Measurements from ENCODE around the gene CFAP65.

Gene CFAP65

DNA sequence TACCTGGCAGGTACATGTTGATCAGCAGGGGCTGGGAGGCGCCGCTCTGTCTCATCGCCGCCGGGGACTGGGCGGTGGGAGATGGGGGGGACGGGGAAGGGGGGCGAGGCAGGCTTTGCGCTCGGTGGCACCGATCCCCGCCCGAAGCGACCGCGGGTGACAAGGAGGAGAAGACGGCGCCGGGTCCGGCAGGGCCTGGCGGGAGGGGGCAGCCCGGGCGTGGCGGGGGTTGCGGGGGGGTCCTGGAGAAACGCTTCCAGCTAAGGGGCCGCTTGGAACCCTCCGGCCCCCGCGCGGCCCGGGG, 56.3 kb downstream of the CFAP65 start, which contains the start of gene FEV:
TSS of gene FEV (minus strand) at position 164 of the 304 bp plus-strand sequence. CDS start at position 55, 109 bp downstream.
- H3K4me3 ChIP-seq (ENCODE audit: low read depth, low read length), result no peak within 1 kb of the TSS

GRCh38 chr2:218984239-218985020, 56.9 kb downstream of the CFAP65 start:
- TF ChIP-seq, protein P1, sequence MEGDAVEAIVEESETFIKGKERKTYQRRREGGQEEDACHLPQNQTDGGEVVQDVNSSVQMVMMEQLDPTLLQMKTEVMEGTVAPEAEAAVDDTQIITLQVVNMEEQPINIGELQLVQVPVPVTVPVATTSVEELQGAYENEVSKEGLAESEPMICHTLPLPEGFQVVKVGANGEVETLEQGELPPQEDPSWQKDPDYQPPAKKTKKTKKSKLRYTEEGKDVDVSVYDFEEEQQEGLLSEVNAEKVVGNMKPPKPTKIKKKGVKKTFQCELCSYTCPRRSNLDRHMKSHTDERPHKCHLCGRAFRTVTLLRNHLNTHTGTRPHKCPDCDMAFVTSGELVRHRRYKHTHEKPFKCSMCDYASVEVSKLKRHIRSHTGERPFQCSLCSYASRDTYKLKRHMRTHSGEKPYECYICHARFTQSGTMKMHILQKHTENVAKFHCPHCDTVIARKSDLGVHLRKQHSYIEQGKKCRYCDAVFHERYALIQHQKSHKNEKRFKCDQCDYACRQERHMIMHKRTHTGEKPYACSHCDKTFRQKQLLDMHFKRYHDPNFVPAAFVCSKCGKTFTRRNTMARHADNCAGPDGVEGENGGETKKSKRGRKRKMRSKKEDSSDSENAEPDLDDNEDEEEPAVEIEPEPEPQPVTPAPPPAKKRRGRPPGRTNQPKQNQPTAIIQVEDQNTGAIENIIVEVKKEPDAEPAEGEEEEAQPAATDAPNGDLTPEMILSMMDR (IDR thresholded peaks at IDR 0.05; ENCODE audit: low read depth, low read length), result no peak
- H3K4me3 ChIP-seq (ENCODE audit: low read depth, low read length), result no peak overlapping the region

More for the DNA sequence above, 56.3 kb downstream of the CFAP65 start, which contains the start of gene FEV:
- TF ChIP-seq, protein P1 (IDR thresholded peaks at IDR 0.05; ENCODE audit: low read depth, low read length), result no peak

GRCh38 chr2:218983934-218984238, 57.4 kb downstream of the CFAP65 start:
- TF ChIP-seq, protein P1 (IDR thresholded peaks at IDR 0.05; ENCODE audit: low read depth, low read length), result no peak
- H3K4me3 ChIP-seq (ENCODE audit: low read depth, low read length), result no peak overlapping the region

GRCh38 chr2:218983263-218983933, 57.9 kb downstream of the CFAP65 start:
- no peak overlapping the region for H3K4me3 ChIP-seq (ENCODE audit: low read depth, low read length)
- TF ChIP-seq, protein P1 (IDR thresholded peaks at IDR 0.05; ENCODE audit: low read depth, low read length), result no peak

- no peak overlapping the region for H3K4me3 ChIP-seq (ENCODE audit: low read depth, low read length)
- TF ChIP-seq, protein P1 (IDR thresholded peaks at IDR 0.05; ENCODE audit: low read depth, low read length), result no peak
Observed at GRCh38 chr2:218982586-218983262, 58.6 kb downstream of the CFAP65 start.

- no peak overlapping the region for H3K4me3 ChIP-seq (ENCODE audit: low read depth, low read length)
- TF ChIP-seq, protein P1 (IDR thresholded peaks at IDR 0.05; ENCODE audit: low read depth, low read length), result no peak
Observed at GRCh38 chr2:218981881-218982585, 59.3 kb downstream of the CFAP65 start.

Data from WI38 (cell line).